Kidney (tissue), 14 donors: Measurements from ENCODE around the gene TREML1. TPM values are rescaled to one million over a fixed set of nuclear protein-coding genes. Genes with fewer than 3 reads are reported as not detected.

Experiments
- DNase-seq, 5 donors: peaks; one replicate each; pipeline ENCODE4 v3.0.0-alpha.2; 2013 to 2020
- FAIRE-seq: peaks from 2 replicates; lab custom pipeline; 2012; peaks lifted over from hg19 to GRCh38; lab: Jason Lieb, UNC
- H3K27ac ChIP-seq, 2 donors: one replicate each; pipeline ENCODE4 v1.7.0; 2013; ENCODE audit warnings: low read depth in 2 of 2, low read length in 2 of 2, inconsistent platforms in 1 of 2
- H3K27me3 ChIP-seq: one replicate; pipeline ENCODE4 v1.7.1; 2013; ENCODE audit warnings: low read length, inconsistent platforms; ENCODE audit not compliant: control insufficient read depth, insufficient read depth
- H3K36me3 ChIP-seq, 3 donors: one replicate each; pipeline versions ENCODE4 v1.7.0 to v1.7.1; 2013; ENCODE audit warnings: low read length in 3 of 3, control low read depth in 1 of 3, inconsistent platforms in 1 of 3; ENCODE audit not compliant: insufficient read depth in 3 of 3, control insufficient read depth in 2 of 3
- H3K4me1 ChIP-seq, 3 donors: one replicate each; pipeline versions ENCODE4 v1.7.0 to v1.7.1; 2013; ENCODE audit warnings: low read length in 3 of 3, inconsistent platforms in 1 of 3, low read depth in 1 of 3; ENCODE audit not compliant: control insufficient read depth in 2 of 3, insufficient read depth in 2 of 3
- H3K4me3 ChIP-seq, 3 donors: one replicate each; pipeline versions ENCODE4 v1.7.0 to v1.8.1; 2013; ENCODE audit warnings: low read length in 3 of 3, control low read depth in 1 of 3, inconsistent platforms in 1 of 3
- H3K9ac ChIP-seq, 3 donors: one replicate each; pipeline versions ENCODE4 v1.7.0 to v1.7.1; 2013; ENCODE audit warnings: low read length in 3 of 3, control low read depth in 1 of 3, inconsistent platforms in 1 of 3
- H3K9me3 ChIP-seq, 3 donors: one replicate each; pipeline versions ENCODE4 v1.7.0 to v1.7.1; 2013; ENCODE audit warnings: low read length in 3 of 3, control low read depth in 1 of 3, inconsistent platforms in 1 of 3; ENCODE audit not compliant: control insufficient read depth in 2 of 3, insufficient read depth in 1 of 3
- CTCF ChIP-seq: IDR thresholded peaks from 3 replicates; pipeline ENCODE4 v1.5.1; 2012; ENCODE audit warnings: mild to moderate bottlenecking, moderate library complexity, borderline replicate concordance; ENCODE audit not compliant: insufficient read depth; ENCODE audit errors: extremely low read depth
- intact Hi-C: fragments of 100-400 bp; cut with DNase I; formaldehyde crosslinking; loops from one replicate; pipeline ENCODE4 v1.11.1; 2022
- polyA plus RNA-seq: library from polyadenylated mRNA; stranded (reverse); fragments of 350-450 nt; fragmentation: Illumina TruSeq; extraction: RNeasy Lipid Tissue Mini Kit (QIAGEN cat#74804); gene quantifications from one replicate; pipeline ENCODE4 v1.2.3, GENCODE V29; 2014; ENCODE audit warnings: low read depth, low replicate concordance; ENCODE audit not compliant: insufficient read depth
- total RNA-seq: library from RNA; stranded (reverse); fragmentation: NEBNext Ultra II Directional; extraction: Animal tissue kit (Norgen Biotek cat#: 25700); gene quantifications from one replicate; pipeline ENCODE4 v1.2.1, GENCODE V29; 2021
- donor health status: control.
- donor health status: control.
- donor health status: control.
- donor health status: control.
- donor health status: control.
- donor health status: DM: yes; HTN: yes; CAD: no.
- donor health status: Normal renal cell carcinoma (clear cell type).

TREML1 gene
- total and polyA plus RNA-seq, 2 donors from 2014 or later = 1.0 TPM; not detected in 1

- FAIRE-seq = no peak
Observed at GRCh38 chr6:41200296-41200900, 46.3 kb upstream of the TREML1 start.

GRCh38 chr6:41199552-41200246, 45.6 kb upstream of the TREML1 start:
- intact Hi-C loops = no loop called here
- no peak for DNase-seq
- no peak overlapping the region for H3K27ac ChIP-seq

More at GRCh38 chr6:41200296-41200900, 46.3 kb upstream of the TREML1 start:
- Histone ChIP-seq H3K4me3 (no peak overlapping the region), H3K9ac (no peak overlapping the region), H3K36me3 (no peaks in the 10 kb centered on the region), H3K9me3 (no peaks in the 10 kb centered on the region), H3K4me1 (no peaks in the 10 kb centered on the region), H3K27me3 (no peaks in the 10 kb centered on the region), H3K27ac (no peak overlapping the region)
- intact Hi-C loops = no loop called here
- TF ChIP-seq CTCF = no peak
- DNase-seq = peak in 1 of 5 donors; percentile 7

GRCh38 chr6:41197234-41197633, 43.1 kb upstream of the TREML1 start:
- TF ChIP-seq CTCF = no peak
- Histone ChIP-seq H3K4me1 (no peaks in the 10 kb centered on the region), H3K27me3 (no peaks in the 10 kb centered on the region), H3K9me3 (no peaks in the 10 kb centered on the region), H3K9ac (no peak overlapping the region), H3K27ac (no peak overlapping the region), H3K36me3 (no peaks in the 10 kb centered on the region), H3K4me3 (no peak overlapping the region)
- FAIRE-seq = no peak
- intact Hi-C loops = no loop called here
- DNase-seq = no peak

More at GRCh38 chr6:41199552-41200246, 45.6 kb upstream of the TREML1 start:
- H3K4me3 ChIP-seq = no peak overlapping the region
- no peaks in the 10 kb centered on the region for H3K36me3 ChIP-seq
- H3K9me3 ChIP-seq = no peaks in the 10 kb centered on the region
- no peak overlapping the region for H3K9ac ChIP-seq
- no peak for TF ChIP-seq CTCF
- H3K27me3 ChIP-seq = no peaks in the 10 kb centered on the region
- no peak for FAIRE-seq
- no peaks in the 10 kb centered on the region for H3K4me1 ChIP-seq
